Measurements from ENCODE around the gene SMARCD1.

The SMARCD1 gene

GRCh38 chr12:50055831-50056638 is 29.1 kb upstream of the SMARCD1 start:
- FAIRE-seq: peak; percentile 88
- TF ChIP-seq SPI1 (IDR thresholded peaks at IDR 0.05; ENCODE audit: low read depth, low read length): no peak
- TF ChIP-seq PAX5 (IDR thresholded peaks at IDR 0.05; ENCODE audit: insufficient read depth, low read length, severe bottlenecking): no peak
- TF ChIP-seq TAF1 (IDR thresholded peaks at IDR 0.05; ENCODE audit: low read depth, low read length): no peak
- no peak for TF ChIP-seq POLR2A (IDR thresholded peaks at IDR 0.05; ENCODE audit: low read depth, low read length)
- no peak for TF ChIP-seq POU2F2 (IDR thresholded peaks at IDR 0.05; ENCODE audit: low read depth, low read length)
- TF ChIP-seq POLR2AphosphoS5 (IDR thresholded peaks at IDR 0.05; ENCODE audit: low read depth, low read length): no peak

DNA sequence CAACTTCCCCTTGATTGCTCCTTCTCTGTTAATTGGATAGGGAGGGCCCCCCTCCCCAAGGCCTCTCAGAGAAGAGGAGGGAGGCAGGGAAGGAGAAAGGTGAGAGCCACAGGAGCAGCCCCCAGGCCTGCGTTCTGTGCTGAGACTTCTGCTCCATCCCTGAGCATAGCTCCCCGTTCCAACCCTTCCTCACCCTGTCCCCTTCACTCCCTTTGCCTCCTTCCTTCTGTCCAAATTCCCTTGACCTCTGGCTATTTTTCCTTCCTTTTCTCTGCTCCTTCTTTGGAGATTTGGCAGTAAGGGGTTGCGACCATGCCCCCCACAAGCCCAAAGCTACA is 28.5 kb upstream of the SMARCD1 start:
- no peak for DNase-seq (ENCODE audit: insufficient read length, low spot score)
- FAIRE-seq: no peak

More at GRCh38 chr12:50055831-50056638, 29.1 kb upstream of the SMARCD1 start:
- DNase-seq (ENCODE audit: insufficient read length, low spot score): peak; percentile 79

DNA sequence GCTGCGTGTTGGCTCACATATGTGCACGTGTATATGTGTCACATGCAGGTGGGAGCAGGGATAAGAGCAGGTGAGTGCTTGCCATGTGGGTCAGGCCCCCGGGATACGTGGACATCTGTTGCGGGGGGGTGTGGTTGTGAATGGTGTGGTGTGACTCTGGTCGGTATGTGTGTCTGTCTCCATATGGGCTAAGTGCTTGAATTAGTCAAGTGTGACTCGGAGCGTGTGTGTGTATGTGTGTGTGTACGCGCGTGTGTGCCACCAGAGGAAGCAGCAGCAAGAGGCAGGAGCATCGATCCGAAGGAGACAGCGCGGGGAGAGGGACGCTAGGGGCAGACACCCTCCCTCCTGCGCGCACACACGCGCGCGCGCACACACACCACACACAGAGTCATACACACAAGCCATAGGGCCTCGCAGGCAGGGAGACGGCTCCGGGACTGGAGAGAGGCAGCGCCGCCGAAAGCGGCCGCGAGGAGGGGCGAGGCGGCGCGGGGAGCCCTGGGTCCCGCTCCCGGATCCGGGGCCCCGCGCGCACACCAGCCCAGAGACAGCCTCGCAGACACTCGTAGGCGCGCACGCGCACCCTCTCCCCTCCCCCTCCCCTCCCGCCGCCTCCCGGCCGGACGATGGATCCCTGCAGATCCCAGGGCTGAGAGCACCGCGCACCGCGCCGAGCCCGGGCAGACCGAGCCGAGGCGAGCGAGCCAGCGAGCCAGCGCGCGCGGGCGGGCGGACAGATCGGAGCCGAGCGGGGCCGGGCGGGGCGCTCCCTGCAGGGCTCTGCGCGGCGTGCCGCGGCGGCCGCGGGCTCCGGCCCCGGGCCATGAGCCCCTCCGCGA is 27.9 kb upstream of the SMARCD1 start, which contains the start of gene ASIC1:
TSS of gene ASIC1 (plus strand) at position 597 of the 842 bp plus-strand sequence. CDS start 1,171 bp downstream, outside the sequence.
- FAIRE-seq (peak; percentile 86), DNase-seq (ENCODE audit: insufficient read length, low spot score) (peak; percentile 65)
- TF ChIP-seq SPI1 (IDR thresholded peaks at IDR 0.05; ENCODE audit: low read depth, low read length): no peak
- no peak for TF ChIP-seq POLR2A (IDR thresholded peaks at IDR 0.05; ENCODE audit: low read depth, low read length)
- TF ChIP-seq POU2F2 (IDR thresholded peaks at IDR 0.05; ENCODE audit: low read depth, low read length): no peak
- TF ChIP-seq TAF1 (IDR thresholded peaks at IDR 0.05; ENCODE audit: low read depth, low read length): no peak
- TF ChIP-seq PAX5 (IDR thresholded peaks at IDR 0.05; ENCODE audit: insufficient read depth, low read length, severe bottlenecking): no peak

More for the DNA sequence above, 28.5 kb upstream of the SMARCD1 start:
- no peak for TF ChIP-seq POLR2A (IDR thresholded peaks at IDR 0.05; ENCODE audit: low read depth, low read length)
- no peak for TF ChIP-seq SPI1 (IDR thresholded peaks at IDR 0.05; ENCODE audit: low read depth, low read length)
- TF ChIP-seq PAX5 (IDR thresholded peaks at IDR 0.05; ENCODE audit: insufficient read depth, low read length, severe bottlenecking): no peak
- TF ChIP-seq TAF1 (IDR thresholded peaks at IDR 0.05; ENCODE audit: low read depth, low read length): no peak
- no peak for TF ChIP-seq POLR2AphosphoS5 (IDR thresholded peaks at IDR 0.05; ENCODE audit: low read depth, low read length)
- TF ChIP-seq POU2F2 (IDR thresholded peaks at IDR 0.05; ENCODE audit: low read depth, low read length): no peak

GRCh38 chr12:50057896-50058670 is 27.1 kb upstream of the SMARCD1 start:
- FAIRE-seq: no peak
- no peak for TF ChIP-seq TAF1 (IDR thresholded peaks at IDR 0.05; ENCODE audit: low read depth, low read length)
- TF ChIP-seq POLR2A (IDR thresholded peaks at IDR 0.05; ENCODE audit: low read depth, low read length): no peak
- no peak for TF ChIP-seq POU2F2 (IDR thresholded peaks at IDR 0.05; ENCODE audit: low read depth, low read length)
- no peak for DNase-seq (ENCODE audit: insufficient read length, low spot score)

DNA sequence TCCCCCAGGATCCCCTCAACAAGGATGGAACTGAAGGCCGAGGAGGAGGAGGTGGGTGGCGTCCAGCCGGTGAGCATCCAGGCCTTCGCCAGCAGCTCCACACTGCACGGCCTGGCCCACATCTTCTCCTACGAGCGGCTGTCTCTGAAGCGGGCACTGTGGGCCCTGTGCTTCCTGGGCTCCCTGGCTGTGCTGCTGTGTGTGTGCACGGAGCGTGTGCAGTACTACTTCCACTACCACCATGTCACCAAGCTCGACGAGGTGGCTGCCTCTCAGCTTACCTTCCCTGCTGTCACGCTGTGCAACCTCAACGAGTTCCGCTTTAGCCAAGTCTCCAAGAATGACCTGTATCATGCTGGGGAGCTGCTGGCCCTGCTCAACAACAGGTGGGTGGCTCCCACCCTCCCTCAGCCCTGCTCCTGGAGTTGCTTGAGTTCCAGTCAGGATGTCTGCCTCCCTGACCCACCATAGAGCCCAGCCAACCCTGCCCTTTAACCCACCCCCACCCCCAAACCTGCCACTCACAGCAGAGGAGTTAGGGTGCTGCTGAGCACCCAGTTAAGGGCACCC is 26.3 kb upstream of the SMARCD1 start:
- DNase-seq (ENCODE audit: insufficient read length, low spot score) (no peak), FAIRE-seq (peak; percentile 71)
- no peak for TF ChIP-seq POLR2AphosphoS5 (IDR thresholded peaks at IDR 0.05; ENCODE audit: low read depth, low read length)
- TF ChIP-seq POLR2A (IDR thresholded peaks at IDR 0.05; ENCODE audit: low read depth, low read length): no peak
- no peak for TF ChIP-seq TAF1 (IDR thresholded peaks at IDR 0.05; ENCODE audit: low read depth, low read length)
- TF ChIP-seq POU2F2 (IDR thresholded peaks at IDR 0.05; ENCODE audit: low read depth, low read length): no peak
- TF ChIP-seq PAX5 (IDR thresholded peaks at IDR 0.05; ENCODE audit: insufficient read depth, low read length, severe bottlenecking): no peak
- TF ChIP-seq SPI1 (IDR thresholded peaks at IDR 0.05; ENCODE audit: low read depth, low read length): no peak

DNA sequence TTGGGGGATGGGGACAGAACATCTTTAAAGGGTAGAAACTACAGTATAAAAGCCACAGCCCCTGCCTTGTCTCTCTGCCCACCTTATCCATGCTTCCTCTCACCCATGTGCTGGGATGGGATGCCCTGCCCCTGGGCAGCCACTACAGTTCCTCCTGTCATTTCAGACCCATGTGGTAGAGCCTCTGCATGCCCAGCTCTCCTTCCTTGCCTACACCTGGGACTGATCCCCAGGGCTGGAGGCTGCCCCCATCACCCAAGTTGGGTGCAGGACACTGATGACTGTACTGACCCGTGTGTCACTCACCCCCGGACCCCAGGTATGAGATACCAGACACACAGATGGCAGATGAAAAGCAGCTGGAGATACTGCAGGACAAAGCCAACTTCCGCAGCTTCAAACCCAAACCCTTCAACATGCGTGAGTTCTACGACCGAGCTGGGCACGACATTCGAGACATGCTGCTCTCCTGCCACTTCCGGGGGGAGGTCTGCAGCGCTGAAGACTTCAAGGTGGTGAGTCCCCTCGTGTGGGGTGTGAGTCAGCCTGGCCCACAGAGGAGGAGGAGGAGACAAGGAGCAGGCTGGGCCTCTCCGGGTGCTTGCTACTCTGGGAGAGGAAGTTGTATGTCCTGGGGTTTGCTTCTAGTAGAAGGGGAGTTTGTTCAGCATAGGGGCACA is 25.6 kb upstream of the SMARCD1 start:
- FAIRE-seq (no peak), DNase-seq (ENCODE audit: insufficient read length, low spot score) (no peak)
- TF ChIP-seq POLR2AphosphoS5 (IDR thresholded peaks at IDR 0.05; ENCODE audit: low read depth, low read length) (no peak), POU2F2 (IDR thresholded peaks at IDR 0.05; ENCODE audit: low read depth, low read length) (no peak), TAF1 (IDR thresholded peaks at IDR 0.05; ENCODE audit: low read depth, low read length) (no peak), PAX5 (IDR thresholded peaks at IDR 0.05; ENCODE audit: insufficient read depth, low read length, severe bottlenecking) (no peak), SPI1 (IDR thresholded peaks at IDR 0.05; ENCODE audit: low read depth, low read length) (no peak), POLR2A (IDR thresholded peaks at IDR 0.05; ENCODE audit: low read depth, low read length) (no peak)

- TF ChIP-seq TAF1 (IDR thresholded peaks at IDR 0.05; ENCODE audit: low read depth, low read length) (no peak), POU2F2 (IDR thresholded peaks at IDR 0.05; ENCODE audit: low read depth, low read length) (no peak), PAX5 (IDR thresholded peaks at IDR 0.05; ENCODE audit: insufficient read depth, low read length, severe bottlenecking) (no peak), POLR2A (IDR thresholded peaks at IDR 0.05; ENCODE audit: low read depth, low read length) (no peak), POLR2AphosphoS5 (IDR thresholded peaks at IDR 0.05; ENCODE audit: low read depth, low read length) (no peak), SPI1 (IDR thresholded peaks at IDR 0.05; ENCODE audit: low read depth, low read length) (no peak)
- no peak for FAIRE-seq
- DNase-seq (ENCODE audit: insufficient read length, low spot score): no peak
These were observed 25.0 kb upstream of the SMARCD1 start for GRCh38 chr12:50060120-50060468.

- TF ChIP-seq POLR2AphosphoS5 (IDR thresholded peaks at IDR 0.05; ENCODE audit: low read depth, low read length): no peak
- no peak for TF ChIP-seq SPI1 (IDR thresholded peaks at IDR 0.05; ENCODE audit: low read depth, low read length)
- no peak for TF ChIP-seq PAX5 (IDR thresholded peaks at IDR 0.05; ENCODE audit: insufficient read depth, low read length, severe bottlenecking)
- TF ChIP-seq POU2F2 (IDR thresholded peaks at IDR 0.05; ENCODE audit: low read depth, low read length): no peak
- no peak for TF ChIP-seq POLR2A (IDR thresholded peaks at IDR 0.05; ENCODE audit: low read depth, low read length)
- no peak for TF ChIP-seq TAF1 (IDR thresholded peaks at IDR 0.05; ENCODE audit: low read depth, low read length)
- DNase-seq (ENCODE audit: insufficient read length, low spot score): no peak
- FAIRE-seq: no peak
These were observed 24.0 kb upstream of the SMARCD1 start for GRCh38 chr12:50061171-50061570.
